ENCODE data around the gene TACR1. TPM values are rescaled to one million over a fixed set of nuclear protein-coding genes. Genes with fewer than 3 reads are reported as not detected.

TACR1 gene
- total and polyA plus RNA-seq, 2 of the 13 experiments (the other 11 are each of a cell fraction or from before 2014, with no cell fraction given): not detected

- Histone ChIP-seq H3K36me3 (replicated peaks in 1 of 2; ENCODE audit: control insufficient read depth in 1 of 2, insufficient read depth in 2 of 2, low read length in 2 of 2) (no peaks in the 10 kb centered on the region), H2AFZ (ENCODE audit: low read length) (no peak overlapping the region), H3K79me2 (ENCODE audit: insufficient read depth, low read length) (no peaks in the 10 kb centered on the region), H3K27me3 (ENCODE audit: control insufficient read depth in 1 of 2, insufficient read depth in 2 of 2, low read length in 2 of 2) (no peaks in the 10 kb centered on the region), H3K27ac (ENCODE audit: extremely low read length, insufficient read depth, low read length) (no peak overlapping the region), H3K4me2 (ENCODE audit: low read depth, low read length) (no peak overlapping the region), H3K9ac (ENCODE audit: insufficient read depth, low read depth, low read length) (no peak overlapping the region), H3K4me1 (ENCODE audit: insufficient read depth, low read length) (peaks cover 12% of the 10 kb centered on the region), H3K4me3 (replicated peaks in 1 of 3; ENCODE audit: insufficient read depth in 1 of 3, low read depth in 2 of 3, low read length in 3 of 3) (no peak overlapping the region), H3K9me3 (ENCODE audit: low read length) (no peaks in the 10 kb centered on the region), H4K20me1 (ENCODE audit: insufficient read depth, low read length) (no peaks in the 10 kb centered on the region)
- intact Hi-C loops (cut with micrococcal nuclease; ENCODE audit: unreplicated experiment) (no loop called here), in situ Hi-C loops (cut with HindIII; ENCODE audit: extremely low pct_ligation_motif_present, low pct_unique_long_range_greater_than_20kb) (no loop called here)
- CTCF ChIA-PET (ENCODE audit: low intra/inter-chr PET ratio, low total read pairs): no interaction called here
- ATAC-seq (no peak), DNase-seq (ENCODE audit: low spot score) (no peak), FAIRE-seq (no peak)
- POLR2A ChIA-PET: no interaction called here
- no TSS peak for BruUV-seq (replicated peaks)
- 91% methylated on average over 7 of the region's 7 CpGs for WGBS (ENCODE audit: low lambda C conversion rate)
- TF ChIP-seq TRIM22 (IDR thresholded peaks at IDR 0.05): no peak
- no peak for TF ChIP-seq PTBP1 (IDR thresholded peaks at IDR 0.05; ENCODE audit: low read depth, low read length, poor library complexity, severe bottlenecking)
- TF ChIP-seq PHF5A (CRISPR knock-in tag; IDR thresholded peaks at IDR 0.05; ENCODE audit: low read depth, unreplicated experiment): no peak
- no peak for TF ChIP-seq BCL6 (CRISPR knock-in tag; IDR thresholded peaks at IDR 0.05)
- TF ChIP-seq RERE (CRISPR knock-in tag; IDR thresholded peaks at IDR 0.05; ENCODE audit: low read depth): no peak
- TF ChIP-seq ZNF678 (CRISPR knock-in tag; IDR thresholded peaks at IDR 0.05): no peak
- TF ChIP-seq ZFP37 (CRISPR knock-in tag; IDR thresholded peaks at IDR 0.05; ENCODE audit: borderline replicate concordance): no peak
- TF ChIP-seq ZFAT (CRISPR knock-in tag; conservative IDR thresholded peaks at IDR 0.05): no peak
- no peak for TF ChIP-seq NFE2 (CRISPR knock-in tag; IDR thresholded peaks at IDR 0.05)
- TF ChIP-seq ATF6 (CRISPR knock-in tag; conservative IDR thresholded peaks at IDR 0.05): no peak
- TF ChIP-seq HNF4G (IDR thresholded peaks at IDR 0.05; ENCODE audit: borderline replicate concordance, low read depth, low read length): no peak
- no peak for TF ChIP-seq HNF4G (CRISPR knock-in tag; IDR thresholded peaks at IDR 0.05; ENCODE audit: borderline replicate concordance, low read depth)
- no peak for TF ChIP-seq ZSCAN31 (CRISPR knock-in tag; IDR thresholded peaks at IDR 0.05; ENCODE audit: low read depth)
Observed at GRCh38 chr2:75041731-75042600, 157.4 kb downstream of the TACR1 start.
